MM.1S (cell line): ENCODE measurements around the gene NR1H3.

Source experiments
- DNase-seq: peaks from one replicate; pipeline ENCODE4 v3.0.0-alpha.2; 2015
- H2AFZ ChIP-seq: fragments of 300-600 bp; sonication (generic); 2 replicates; pipeline ENCODE4 v1.6.0; 2016; ENCODE audit warnings: antibody characterized with exemption, low read length
- H3F3A ChIP-seq: fragments of 300-600 bp; sonication (generic); 2 replicates; pipeline ENCODE4 v1.6.1; 2016; ENCODE audit warnings: mild to moderate bottlenecking, antibody characterized with exemption, low read length, moderate library complexity, mixed read lengths; ENCODE audit not compliant: insufficient read depth
- H3K27ac ChIP-seq: fragments of 300-600 bp; sonication (generic); 2 replicates; pipeline ENCODE4 v1.5.1; 2016; ENCODE audit warnings: mild to moderate bottlenecking, low read length
- H3K27me3 ChIP-seq: fragments of 300-600 bp; sonication (generic); replicated peaks from 2 replicates; pipeline ENCODE4 v1.6.0; 2016; ENCODE audit warnings: low read length; ENCODE audit not compliant: insufficient read depth
- H3K36me3 ChIP-seq: fragments of 300-600 bp; sonication (generic); replicated peaks from 2 replicates; pipeline ENCODE4 v1.6.1; 2016; ENCODE audit warnings: mild to moderate bottlenecking, low read length, mixed read lengths; ENCODE audit not compliant: insufficient read depth
- H3K4me1 ChIP-seq: fragments of 300-600 bp; sonication (generic); 2 replicates; pipeline ENCODE4 v1.6.1; 2016; ENCODE audit warnings: low read length, mixed read lengths
- H3K4me2 ChIP-seq: fragments of 300-600 bp; sonication (generic); 2 replicates; pipeline ENCODE4 v1.6.0; 2016; ENCODE audit warnings: low read depth, low read length
- H3K4me3 ChIP-seq: fragments of 300-600 bp; sonication (generic); 2 replicates; pipeline ENCODE4 v1.5.1; 2016; ENCODE audit warnings: low read length, mixed read lengths
- H3K79me2 ChIP-seq: fragments of 300-600 bp; sonication (generic); 2 replicates; pipeline ENCODE4 v1.6.1; 2016; ENCODE audit warnings: mixed run types, low read length, mixed read lengths
- H3K9ac ChIP-seq: fragments of 300-600 bp; sonication (generic); 2 replicates; pipeline ENCODE4 v1.6.1; 2016; ENCODE audit warnings: low read length, mixed read lengths
- H3K9me2 ChIP-seq: fragments of 300-600 bp; sonication (generic); replicated peaks from 2 replicates; pipeline ENCODE4 v1.6.1; 2016; ENCODE audit warnings: mild to moderate bottlenecking, low read length, mixed read lengths; ENCODE audit not compliant: insufficient read depth
- H3K9me3 ChIP-seq: fragments of 300-600 bp; sonication (generic); replicated peaks from 2 replicates; pipeline ENCODE4 v1.6.1; 2016; ENCODE audit warnings: mild to moderate bottlenecking, low read length, mixed read lengths; ENCODE audit not compliant: insufficient read depth
- H4K20me1 ChIP-seq: fragments of 300-600 bp; sonication (generic); 2 replicates; pipeline ENCODE4 v1.6.1; 2016; ENCODE audit warnings: mild to moderate bottlenecking, low read length, moderate library complexity, mixed read lengths; ENCODE audit not compliant: insufficient read depth
- CTCF ChIP-seq: fragments of 300-600 bp; sonication (generic); IDR thresholded peaks from 2 replicates; pipeline ENCODE4 v1.5.1; 2016; ENCODE audit warnings: antibody characterized with exemption, low read length, mixed read lengths
- EZH2 ChIP-seq: fragments of 300-600 bp; sonication (generic); optimal IDR thresholded peaks from 2 replicates; pipeline ENCODE3; 2017; ENCODE audit warnings: low read depth, mild to moderate bottlenecking, antibody characterized with exemption, low read length, mixed read lengths
- EZH2phosphoT487 ChIP-seq: fragments of 300-600 bp; sonication (generic); IDR thresholded peaks from 2 replicates; pipeline ENCODE4 v1.6.1; 2018; ENCODE audit warnings: antibody characterized with exemption, low read length

NR1H3 gene

GRCh38 chr11:47213950-47214565 lies 43.7 kb upstream of the NR1H3 start:
- peak overlapping the region; percentile 85 for H2AFZ ChIP-seq
- peaks cover 9% of the 10 kb centered on the region for H3K4me1 ChIP-seq
- TF ChIP-seq CTCF (no peak), EZH2 (no peak), EZH2phosphoT487 (no peak)
- peak overlapping the region; percentile 89 for H3K9ac ChIP-seq
- no peaks in the 10 kb centered on the region for H3K9me2 ChIP-seq
- H3K79me2 ChIP-seq, result peaks cover 16% of the 10 kb centered on the region
- no peaks in the 10 kb centered on the region for H3K27me3 ChIP-seq
- peak overlapping the region; percentile 71; the same call in 1 of the 2 replicates for H3K4me2 ChIP-seq
- H3K4me3 ChIP-seq, result peak overlapping the region; percentile 77
- H3K36me3 ChIP-seq, result no peaks in the 10 kb centered on the region
- peak; percentile 94 for DNase-seq
- no peaks in the 10 kb centered on the region for H3K9me3 ChIP-seq
- peak overlapping the region; percentile 90; the same call in 1 of the 2 replicates for H3K27ac ChIP-seq
- H3F3A ChIP-seq, result peaks cover 13% of the 10 kb centered on the region
- H4K20me1 ChIP-seq, result no peaks in the 10 kb centered on the region

- Histone ChIP-seq H3K9me2 (no peaks in the 10 kb centered on the region), H3K9me3 (no peaks in the 10 kb centered on the region), H3K79me2 (peaks cover 16% of the 10 kb centered on the region), H3K27ac (peak overlapping the region; percentile 90), H3K4me3 (peak overlapping the region; percentile 77), H3K4me2 (peak overlapping the region; percentile 88), H3K27me3 (no peaks in the 10 kb centered on the region), H3K4me1 (peaks cover 9% of the 10 kb centered on the region), H3F3A (peaks cover 13% of the 10 kb centered on the region), H4K20me1 (no peaks in the 10 kb centered on the region), H3K36me3 (no peaks in the 10 kb centered on the region), H2AFZ (peak overlapping the region; percentile 80), H3K9ac (peak overlapping the region; percentile 89)
- TF ChIP-seq EZH2phosphoT487 (no peak), EZH2 (no peak), CTCF (no peak)
- DNase-seq, result peak; percentile 77
Observed at GRCh38 chr11:47215366-47215910, 42.4 kb upstream of the NR1H3 start.

- Histone ChIP-seq H3K4me1 (peaks cover 9% of the 10 kb centered on the region), H2AFZ (peak overlapping the region; percentile 80), H3K36me3 (no peaks in the 10 kb centered on the region), H3F3A (peaks cover 13% of the 10 kb centered on the region), H3K4me3 (peak overlapping the region; percentile 77), H3K9me2 (no peaks in the 10 kb centered on the region), H3K79me2 (peaks cover 16% of the 10 kb centered on the region), H3K27me3 (no peaks in the 10 kb centered on the region), H4K20me1 (no peaks in the 10 kb centered on the region), H3K9ac (peak overlapping the region; percentile 89; the same call in 1 of the 2 replicates), H3K9me3 (no peaks in the 10 kb centered on the region), H3K4me2 (peak overlapping the region; percentile 88), H3K27ac (peak overlapping the region; percentile 90; the same call in 1 of the 2 replicates)
- DNase-seq, result peak; percentile 8
- TF ChIP-seq EZH2phosphoT487 (no peak), CTCF (peak; percentile 19; the same call in 1 of the 2 replicates), EZH2 (no peak)
Observed at GRCh38 chr11:47216121-47216798, 41.5 kb upstream of the NR1H3 start.
